Karpas-422 (cell line): ENCODE data around the gene NBPF1. TPM values are rescaled to one million over a fixed set of nuclear protein-coding genes. Genes with fewer than 3 reads are reported as not detected.
"Not testable (repeated sequence)": the region's sequence is repeated elsewhere in the genome, so short reads cannot be mapped to it uniquely, and the experiment has no call there.

Source experiments
- DNase-seq: peaks from one replicate; pipeline ENCODE4 v3.0.0-alpha.2; 2015
- H2AFZ ChIP-seq: fragments of 200-600 bp; sonication (generic); 2 replicates; pipeline ENCODE4 v1.6.1; 2014; ENCODE audit warnings: antibody characterized with exemption, low read length, mixed read lengths
- H3K27ac ChIP-seq: fragments of 200-600 bp; sonication (generic); 2 replicates; pipeline ENCODE4 v1.5.1; 2014; ENCODE audit warnings: mild to moderate bottlenecking, low read length, moderate library complexity
- H3K27me3 ChIP-seq: fragments of 200-600 bp; sonication (generic); 2 replicates; pipeline ENCODE4 v1.6.1; 2014; ENCODE audit warnings: low read length, mixed read lengths
- H3K36me3 ChIP-seq: fragments of 200-600 bp; sonication (generic); 2 replicates; pipeline ENCODE4 v1.6.1; 2014; ENCODE audit warnings: low read length, mixed read lengths; ENCODE audit not compliant: insufficient read depth
- H3K4me1 ChIP-seq: fragments of 200-600 bp; sonication (generic); 2 replicates; pipeline ENCODE4 v1.6.1; 2014; ENCODE audit warnings: mild to moderate bottlenecking, low read length, mixed read lengths
- H3K4me2 ChIP-seq: fragments of 200-600 bp; sonication (generic); 2 replicates; pipeline ENCODE4 v1.6.1; 2014; ENCODE audit warnings: low read length, low read depth, mild to moderate bottlenecking; ENCODE audit not compliant: poor library complexity, severe bottlenecking
- H3K4me3 ChIP-seq: fragments of 200-600 bp; sonication (generic); 2 replicates; pipeline ENCODE4 v1.5.1; 2014; ENCODE audit warnings: mild to moderate bottlenecking, antibody characterized with exemption, low read length, mixed read lengths
- H3K79me2 ChIP-seq: fragments of 200-600 bp; sonication (generic); 2 replicates; pipeline ENCODE4 v1.6.1; 2014; ENCODE audit warnings: mild to moderate bottlenecking, low read length, mixed read lengths
- H3K9ac ChIP-seq: fragments of 200-600 bp; sonication (generic); 2 replicates; pipeline ENCODE4 v1.6.0; 2014; ENCODE audit warnings: low read length
- H3K9me2 ChIP-seq: fragments of 200-600 bp; sonication (generic), shearing (Covaris generic); replicated peaks from 2 replicates; pipeline ENCODE4 v1.6.0; 2014; ENCODE audit warnings: mild to moderate bottlenecking, low read length, moderate library complexity; ENCODE audit not compliant: insufficient read depth
- H3K9me3 ChIP-seq: fragments of 300-700, 200-600 bp; sonication (generic); 2 replicates; pipeline ENCODE4 v1.6.1; 2014; ENCODE audit warnings: low read length, mixed read lengths
- H4K20me1 ChIP-seq: fragments of 200-600 bp; sonication (generic); 2 replicates; pipeline ENCODE4 v1.6.1; 2014; ENCODE audit warnings: mild to moderate bottlenecking, antibody characterized with exemption, low read length, low read depth; ENCODE audit not compliant: insufficient read depth
- total RNA-seq: library from RNA; depleted of rRNA; stranded (reverse); fragments of >200 nt; shearing (Covaris generic); gene quantifications from 2 replicates; pipeline ENCODE4 v1.2.3, GENCODE V29; 2014; ENCODE audit warnings: low replicate concordance

Gene NBPF1
- total RNA-seq, 1 experiment from 2014 or later: 18.4 TPM

GRCh38 chr1:16600855-16601786, 12.2 kb downstream of the NBPF1 start:
- H3K9me2 ChIP-seq, H3K36me3 ChIP-seq, H3K27ac ChIP-seq, H3K9me3 ChIP-seq, H3K4me2 ChIP-seq, H2AFZ ChIP-seq, H3K9ac ChIP-seq, H3K4me1 ChIP-seq, H4K20me1 ChIP-seq, H3K79me2 ChIP-seq, H3K4me3 ChIP-seq, DNase-seq, H3K27me3 ChIP-seq: not testable (repeated sequence)

- not testable (repeated sequence) for H3K9ac ChIP-seq, H2AFZ ChIP-seq, H3K79me2 ChIP-seq, H3K4me1 ChIP-seq, H3K9me2 ChIP-seq, H3K4me3 ChIP-seq, H4K20me1 ChIP-seq, H3K27ac ChIP-seq, DNase-seq, H3K4me2 ChIP-seq, H3K9me3 ChIP-seq, H3K36me3 ChIP-seq, H3K27me3 ChIP-seq
These were observed 14.0 kb downstream of the NBPF1 start for GRCh38 chr1:16599326-16599725.

GRCh38 chr1:16595216-16595615, 18.1 kb downstream of the NBPF1 start:
- H3K36me3 ChIP-seq, H4K20me1 ChIP-seq, H3K79me2 ChIP-seq, DNase-seq, H3K27me3 ChIP-seq, H3K4me3 ChIP-seq, H3K9me3 ChIP-seq, H3K27ac ChIP-seq, H3K4me1 ChIP-seq, H2AFZ ChIP-seq, H3K9me2 ChIP-seq, H3K9ac ChIP-seq, H3K4me2 ChIP-seq: not testable (repeated sequence)

GRCh38 chr1:16591845-16592244, 21.5 kb downstream of the NBPF1 start:
- not testable (repeated sequence) for H3K4me2 ChIP-seq, H2AFZ ChIP-seq, H3K36me3 ChIP-seq, H3K9me2 ChIP-seq, H3K9me3 ChIP-seq, H3K9ac ChIP-seq, H3K27me3 ChIP-seq, H3K79me2 ChIP-seq, DNase-seq, H4K20me1 ChIP-seq, H3K4me3 ChIP-seq, H3K27ac ChIP-seq, H3K4me1 ChIP-seq

- not testable (repeated sequence) for H3K9me3 ChIP-seq, H3K79me2 ChIP-seq, H3K9ac ChIP-seq, H3K4me2 ChIP-seq, H3K4me3 ChIP-seq, H3K27ac ChIP-seq, H4K20me1 ChIP-seq, H3K4me1 ChIP-seq, H3K9me2 ChIP-seq, H2AFZ ChIP-seq, H3K27me3 ChIP-seq, H3K36me3 ChIP-seq
- peak; percentile 38 for DNase-seq
These were observed 25.3 kb downstream of the NBPF1 start for GRCh38 chr1:16588081-16588480.

- H3K27me3 ChIP-seq, H3K79me2 ChIP-seq, H2AFZ ChIP-seq, H3K27ac ChIP-seq, H3K4me3 ChIP-seq, H4K20me1 ChIP-seq, H3K4me2 ChIP-seq, H3K9me2 ChIP-seq, DNase-seq, H3K9ac ChIP-seq, H3K9me3 ChIP-seq, H3K36me3 ChIP-seq, H3K4me1 ChIP-seq: not testable (repeated sequence)
These were observed 25.7 kb downstream of the NBPF1 start for GRCh38 chr1:16587639-16588038.

- not testable (repeated sequence) for H3K36me3 ChIP-seq, H3K4me3 ChIP-seq, H3K4me1 ChIP-seq, DNase-seq, H4K20me1 ChIP-seq, H2AFZ ChIP-seq, H3K27ac ChIP-seq, H3K9me2 ChIP-seq, H3K9ac ChIP-seq, H3K9me3 ChIP-seq, H3K27me3 ChIP-seq, H3K79me2 ChIP-seq, H3K4me2 ChIP-seq
These were observed 48.0 kb downstream of the NBPF1 start for GRCh38 chr1:16565324-16565723.

- H3K9me3 ChIP-seq, H3K9me2 ChIP-seq, H4K20me1 ChIP-seq, H3K9ac ChIP-seq, H3K36me3 ChIP-seq, H3K4me1 ChIP-seq, H3K4me3 ChIP-seq, H3K4me2 ChIP-seq, H3K27ac ChIP-seq, H3K27me3 ChIP-seq, H3K79me2 ChIP-seq, DNase-seq, H2AFZ ChIP-seq: not testable (repeated sequence)
These were observed 52.3 kb downstream of the NBPF1 start for GRCh38 chr1:16561035-16561434.
